ENCODE results near the gene CCR5AS.
A peak's percentile ranks its signal among the peaks of the same experiment; 100 is the strongest.

- peak in 9 of 11 experiments; percentile 17 to 57 (median 45) for TF ChIP-seq CTCF (IDR thresholded peaks at IDR 0.05 in 8 of 11, conservative IDR thresholded peaks at IDR 0.05 in 3 of 11)
- TF ChIP-seq POLR2A (IDR thresholded peaks at IDR 0.05) = no peak
- TF ChIP-seq POLR2AphosphoS5 (IDR thresholded peaks at IDR 0.05) = no peak
These were observed 34.1 kb downstream of the CCR5AS start for GRCh38 chr3:46372492-46373359.

Data from spleen (tissue), 7 donors.